OCI-LY1 (cell line): ENCODE results near the gene HAUS7.

Source experiments
- CTCF ChIP-seq: fragments of 200-600 bp; sonication (generic), shearing (Covaris generic); IDR thresholded peaks from 2 replicates; pipeline ENCODE4 v1.5.1; 2017; ENCODE audit warnings: mild to moderate bottlenecking, antibody characterized with exemption, low read length, moderate library complexity, mixed read lengths
- EZH2 ChIP-seq: fragments of 200-600 bp; sonication (generic), shearing (Covaris generic); IDR thresholded peaks from 2 replicates; pipeline ENCODE4 v1.8.0; 2017; ENCODE audit warnings: borderline replicate concordance, mixed run types, mild to moderate bottlenecking, antibody characterized with exemption, low read length, moderate library complexity, mixed read lengths

- TF ChIP-seq CTCF (no peak), EZH2 (no peak)
These were observed 14.8 kb downstream of the HAUS7 start for GRCh38 chrX:153455571-153455970.
